ENCODE data around the gene WASF1. TPM values are rescaled to one million over a fixed set of nuclear protein-coding genes. Genes with fewer than 3 reads are reported as not detected.

The WASF1 gene
- polyA plus RNA-seq, 1 donor, result 11.2 TPM

DNA sequence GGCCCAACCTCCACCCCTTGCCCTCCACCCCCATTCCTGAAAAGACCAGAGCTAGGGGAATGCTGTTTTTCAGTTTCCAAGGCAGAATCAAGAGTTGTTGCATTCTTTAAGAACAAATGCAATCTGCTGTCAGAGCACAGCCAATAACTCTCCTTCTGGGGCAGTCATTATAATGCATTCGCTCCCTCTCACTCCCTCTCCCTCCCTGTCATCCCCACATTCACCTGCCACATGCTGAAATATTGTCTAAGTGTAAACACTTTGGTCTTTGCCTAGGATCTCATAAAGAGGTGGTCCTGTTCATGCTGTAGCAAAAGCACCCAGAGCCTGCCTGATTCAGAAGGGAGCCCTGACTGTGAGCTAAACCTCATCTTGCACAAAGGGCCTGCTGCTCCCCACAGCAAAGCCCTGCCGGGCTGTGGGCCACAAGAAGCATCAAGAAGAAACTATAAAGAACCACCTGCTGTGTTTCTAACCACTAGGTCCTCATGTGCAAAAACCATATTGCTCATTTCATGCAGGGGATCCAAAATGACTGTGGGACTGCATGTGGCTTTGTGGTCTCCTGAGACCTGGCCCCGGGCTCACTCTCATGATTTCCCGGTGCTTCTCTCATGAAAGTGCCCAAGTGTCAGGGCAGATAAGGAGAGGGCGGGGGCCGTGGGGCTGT lies 115.7 kb downstream of the WASF1 start:
- Histone ChIP-seq H3K9me3 (ENCODE audit: control insufficient read depth, low read depth, low read length) (no peaks in the 10 kb centered on the region), H3K4me1 (ENCODE audit: control insufficient read depth, insufficient read depth, low read length) (no peaks in the 10 kb centered on the region), H3K4me3 (ENCODE audit: low read length) (no peak overlapping the region), H3K27ac (ENCODE audit: low read length) (no peak overlapping the region), H3K36me3 (ENCODE audit: control insufficient read depth, insufficient read depth, low read length) (no peaks in the 10 kb centered on the region), H3K27me3 (ENCODE audit: control insufficient read depth, insufficient read depth, low read length) (peaks cover 25% of the 10 kb centered on the region)
- DNase-seq, result no peak
- no CpG with 5 or more reads among the region's 6 CpGs for WGBS (ENCODE audit: insufficient coverage, low lambda C conversion rate)

- Histone ChIP-seq H3K9me3 (ENCODE audit: control insufficient read depth, low read depth, low read length) (no peaks in the 10 kb centered on the region), H3K36me3 (ENCODE audit: control insufficient read depth, insufficient read depth, low read length) (no peaks in the 10 kb centered on the region), H3K27me3 (ENCODE audit: control insufficient read depth, insufficient read depth, low read length) (peaks cover 1% of the 10 kb centered on the region), H3K27ac (ENCODE audit: low read length) (no peak overlapping the region), H3K4me3 (ENCODE audit: low read length) (no peak overlapping the region), H3K4me1 (ENCODE audit: control insufficient read depth, insufficient read depth, low read length) (no peaks in the 10 kb centered on the region)
- 100% methylated on average over 1 of the region's 3 CpGs for WGBS (ENCODE audit: insufficient coverage, low lambda C conversion rate)
- DNase-seq, result no peak
These were observed 124.1 kb downstream of the WASF1 start for GRCh38 chr6:110055387-110055735.

DNA sequence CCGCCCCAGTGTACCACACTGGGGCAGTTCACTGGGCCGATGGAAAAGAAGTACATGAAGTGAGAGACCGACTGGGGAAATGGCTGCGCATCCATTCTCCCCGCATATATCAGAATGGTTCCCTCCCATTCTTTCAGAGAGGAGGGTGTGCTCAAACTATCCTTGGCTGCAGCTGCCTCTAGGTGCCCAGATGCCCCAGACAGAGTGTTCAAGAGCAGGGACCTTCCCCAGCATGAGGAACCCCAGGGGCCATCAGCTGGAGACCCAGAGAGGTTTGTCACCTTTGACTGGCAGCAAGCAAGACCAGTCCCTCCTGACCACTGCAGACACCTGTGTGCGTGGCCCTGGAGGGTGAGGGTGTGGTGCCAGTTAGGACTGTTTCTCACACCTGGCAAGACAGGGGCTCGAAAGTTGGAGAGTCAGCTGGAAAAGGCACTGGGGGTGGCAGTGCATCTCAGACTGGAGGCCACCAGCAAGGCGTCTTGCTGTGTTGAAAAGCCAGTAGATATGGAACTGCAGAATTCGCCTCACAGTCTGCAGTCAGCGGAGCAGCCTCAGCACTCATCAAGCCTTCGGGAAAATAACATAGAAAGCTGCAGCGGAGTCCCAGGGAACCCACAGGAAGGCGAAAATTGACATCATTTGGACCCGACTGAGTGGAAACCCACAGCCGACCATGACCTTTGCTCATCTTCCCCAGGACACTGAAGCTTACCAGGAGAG lies 124.6 kb downstream of the WASF1 start:
- Histone ChIP-seq H3K27ac (ENCODE audit: low read length) (no peak overlapping the region), H3K36me3 (ENCODE audit: control insufficient read depth, insufficient read depth, low read length) (no peaks in the 10 kb centered on the region), H3K4me1 (ENCODE audit: control insufficient read depth, insufficient read depth, low read length) (no peaks in the 10 kb centered on the region), H3K4me3 (ENCODE audit: low read length) (no peak overlapping the region), H3K27me3 (ENCODE audit: control insufficient read depth, insufficient read depth, low read length) (no peaks in the 10 kb centered on the region), H3K9me3 (ENCODE audit: control insufficient read depth, low read depth, low read length) (no peaks in the 10 kb centered on the region)
- no peak for DNase-seq
- WGBS (ENCODE audit: insufficient coverage, low lambda C conversion rate), result no CpG with 5 or more reads among the region's 15 CpGs

DNA sequence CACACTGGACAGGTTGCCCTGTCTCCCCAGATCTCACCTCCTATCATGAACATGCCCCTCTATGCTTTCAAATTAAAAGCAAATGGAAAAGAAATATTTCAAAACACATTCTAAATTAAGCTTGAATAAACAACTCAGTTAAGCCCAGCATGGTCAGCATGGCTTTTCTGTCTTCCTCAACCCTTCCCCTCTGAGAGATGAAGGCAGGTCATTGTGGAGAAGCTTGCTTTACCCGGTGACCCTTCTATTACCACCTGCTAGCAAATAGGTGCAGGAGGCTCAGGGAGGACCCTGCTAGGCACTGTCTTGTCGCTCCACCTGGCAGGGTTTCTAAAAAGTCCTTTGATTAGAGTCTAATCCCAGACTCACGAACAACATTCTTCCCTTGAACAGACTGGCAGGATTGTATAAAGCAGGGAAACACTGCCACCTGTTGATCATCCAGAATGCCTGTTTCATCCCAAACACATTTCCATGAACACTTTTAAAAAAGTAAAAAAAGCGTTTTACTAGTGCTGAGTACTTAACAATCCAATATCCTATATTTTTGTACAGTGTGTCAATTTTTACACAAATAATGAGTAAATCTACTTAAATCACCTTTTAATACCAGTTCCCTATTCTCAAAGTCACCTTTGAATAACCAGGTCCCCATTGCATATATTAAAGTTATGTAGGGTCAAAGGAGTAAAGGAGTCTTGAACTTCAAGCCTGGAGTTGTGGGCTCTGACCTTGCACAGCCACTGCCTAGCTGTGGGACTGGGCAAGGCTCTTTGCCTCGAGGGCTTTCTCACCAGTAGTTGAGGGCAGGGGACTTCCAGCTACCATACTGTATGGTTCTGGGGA lies 125.9 kb downstream of the WASF1 start:
- no peak overlapping the region for H3K27ac ChIP-seq (ENCODE audit: low read length)
- H3K4me3 ChIP-seq (ENCODE audit: low read length), result no peak overlapping the region
- DNase-seq, result peak in 1 of 2 donors; percentile 30
- H3K36me3 ChIP-seq (ENCODE audit: control insufficient read depth, insufficient read depth, low read length), result no peaks in the 10 kb centered on the region
- H3K27me3 ChIP-seq (ENCODE audit: control insufficient read depth, insufficient read depth, low read length), result no peaks in the 10 kb centered on the region
- 17% methylated on average over 2 of the region's 5 CpGs for WGBS (ENCODE audit: insufficient coverage, low lambda C conversion rate)
- no peaks in the 10 kb centered on the region for H3K4me1 ChIP-seq (ENCODE audit: control insufficient read depth, insufficient read depth, low read length)
- H3K9me3 ChIP-seq (ENCODE audit: control insufficient read depth, low read depth, low read length), result no peaks in the 10 kb centered on the region

GRCh38 chr6:110050440-110050813 lies 129.0 kb downstream of the WASF1 start:
- no peak for DNase-seq
- Histone ChIP-seq H3K4me3 (ENCODE audit: low read length) (no peak overlapping the region), H3K27me3 (ENCODE audit: control insufficient read depth, insufficient read depth, low read length) (no peaks in the 10 kb centered on the region), H3K27ac (ENCODE audit: low read length) (no peak overlapping the region), H3K4me1 (ENCODE audit: control insufficient read depth, insufficient read depth, low read length) (no peaks in the 10 kb centered on the region), H3K36me3 (ENCODE audit: control insufficient read depth, insufficient read depth, low read length) (no peaks in the 10 kb centered on the region), H3K9me3 (ENCODE audit: control insufficient read depth, low read depth, low read length) (no peaks in the 10 kb centered on the region)
- WGBS (ENCODE audit: insufficient coverage, low lambda C conversion rate), result no CpG with 5 or more reads among the region's 3 CpGs

Other genes with a start within 250 kb of the WASF1 start
- gene GPR6, start 201.4 kb downstream of the WASF1 start, polyA plus RNA-seq, result not detected
- 18.1 TPM for gene CDC40, start 757 bp upstream of the WASF1 start, polyA plus RNA-seq
- 3.4 TPM for gene METTL24, start 178.7 kb upstream of the WASF1 start, polyA plus RNA-seq
- gene DDO, start 235.9 kb upstream of the WASF1 start, polyA plus RNA-seq, result 5.2 TPM